Activated CD4-positive, alpha-beta T cell treated with anti-CD3 and anti-CD28 coated beads for 4 hours (primary cell): Measurements from ENCODE around the gene FAM131A.

ENCODE experiments used
- DNase-seq, 2 donors: peaks; one replicate each; pipeline ENCODE4 v3.0.0-alpha.2; 2020

Gene FAM131A

DNA sequence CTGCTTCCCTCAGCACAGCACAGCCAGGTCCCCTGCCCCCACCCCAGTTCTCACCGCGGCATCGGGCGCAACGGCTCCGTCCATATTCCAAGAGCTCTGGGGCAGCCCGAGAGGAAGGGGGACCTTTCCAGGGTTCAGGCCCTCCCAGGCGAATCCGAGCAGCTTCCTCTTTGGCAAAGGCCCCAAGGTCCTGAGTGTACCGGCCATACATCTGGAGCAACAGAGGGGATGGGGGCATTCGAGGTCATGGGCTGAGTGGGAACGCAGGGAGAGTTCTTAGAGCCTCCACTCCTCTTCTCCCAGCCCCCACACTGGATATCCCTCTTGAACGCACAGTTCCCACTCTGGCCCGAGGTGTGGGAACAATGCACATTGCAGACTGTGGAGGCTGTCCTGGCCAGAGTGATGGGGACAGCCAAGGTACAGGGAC is 21.5 kb downstream of the FAM131A start:
- no peak for DNase-seq

GRCh38 chr3:184359610-184360009 is 22.2 kb downstream of the FAM131A start:
- DNase-seq: no peak

- no peak for DNase-seq
Observed at GRCh38 chr3:184360070-184360928, 22.9 kb downstream of the FAM131A start.

GRCh38 chr3:184360929-184361531 is 23.6 kb downstream of the FAM131A start:
- no peak for DNase-seq

GRCh38 chr3:184361532-184361931 is 24.1 kb downstream of the FAM131A start, which contains the start of the genes CLCN2 and POLR2H:
TSS of gene CLCN2 (minus strand) at chr3:184361605. CDS start at chr3:184361479, 126 bp downstream.
TSS of gene POLR2H (plus strand) at chr3:184361710. CDS start at chr3:184363493, 1,783 bp downstream.
- peak; percentile 25 to 36 for DNase-seq

GRCh38 chr3:184361932-184362667 is 24.7 kb downstream of the FAM131A start:
- peak; percentile 31 to 35 for DNase-seq

GRCh38 chr3:184362668-184363546 is 25.5 kb downstream of the FAM131A start:
- peak; percentile 89 to 93 for DNase-seq

- DNase-seq: no peak
Observed at GRCh38 chr3:184366619-184367289, 29.4 kb downstream of the FAM131A start.

- DNase-seq: no peak
Observed at GRCh38 chr3:184368116-184368515, 30.7 kb downstream of the FAM131A start.

DNA sequence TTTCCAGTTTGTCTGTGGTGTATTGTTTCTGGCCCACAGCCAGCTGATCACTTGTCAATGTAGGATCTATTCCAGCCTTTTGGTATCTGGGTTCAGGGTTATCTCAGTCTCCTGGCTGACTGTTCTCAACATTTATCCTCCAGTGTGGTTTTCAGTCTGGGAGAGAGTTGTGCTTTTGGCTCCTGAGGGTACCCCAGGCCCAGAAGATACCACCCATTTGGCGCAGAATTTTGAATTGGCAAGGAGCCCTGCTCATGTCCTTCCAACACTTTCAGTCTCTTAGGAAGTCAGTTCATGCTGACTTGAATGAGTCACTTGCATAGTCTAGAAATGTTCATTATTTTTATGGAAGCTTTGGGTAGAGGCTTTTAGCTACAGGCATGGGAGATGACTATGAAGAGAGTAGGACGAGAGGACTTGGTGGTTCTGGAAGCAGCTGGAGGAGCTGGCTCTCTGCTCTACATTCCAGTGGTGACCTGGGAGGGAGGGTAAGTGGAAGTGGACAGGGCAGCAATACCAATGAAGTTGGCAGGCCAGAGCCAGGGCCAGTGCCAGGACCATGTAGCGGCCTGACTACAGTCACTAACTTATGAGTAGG is 31.3 kb downstream of the FAM131A start:
- DNase-seq: no peak

DNA sequence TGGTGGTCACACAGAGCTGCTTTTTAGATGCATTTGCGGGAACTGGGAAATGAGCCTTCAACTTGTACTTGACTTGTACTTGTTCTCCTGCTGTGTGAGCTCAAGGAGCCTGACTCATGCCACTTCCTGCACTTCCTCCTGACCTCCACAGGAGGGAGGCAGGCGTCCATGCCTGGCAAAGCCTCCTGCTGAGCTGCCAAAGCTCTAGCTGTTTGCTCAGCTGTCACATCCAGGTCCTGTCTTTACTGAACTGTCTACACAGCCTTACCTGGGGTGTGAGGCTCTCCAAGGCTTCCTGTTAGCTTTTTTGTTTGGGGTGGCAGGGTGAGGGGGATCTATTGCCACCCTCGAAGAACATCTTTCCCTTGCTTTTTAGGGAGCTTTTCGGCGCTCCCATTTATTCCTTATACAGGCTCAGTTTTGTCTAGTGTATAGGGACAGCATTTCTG is 34.2 kb downstream of the FAM131A start:
- DNase-seq: peak; percentile 58

GRCh38 chr3:184372296-184372821 is 35.0 kb downstream of the FAM131A start:
- no peak for DNase-seq

GRCh38 chr3:184372911-184373310 is 35.5 kb downstream of the FAM131A start:
- no peak for DNase-seq

- no peak for DNase-seq
Observed at GRCh38 chr3:184373422-184373821, 36.0 kb downstream of the FAM131A start.

DNA sequence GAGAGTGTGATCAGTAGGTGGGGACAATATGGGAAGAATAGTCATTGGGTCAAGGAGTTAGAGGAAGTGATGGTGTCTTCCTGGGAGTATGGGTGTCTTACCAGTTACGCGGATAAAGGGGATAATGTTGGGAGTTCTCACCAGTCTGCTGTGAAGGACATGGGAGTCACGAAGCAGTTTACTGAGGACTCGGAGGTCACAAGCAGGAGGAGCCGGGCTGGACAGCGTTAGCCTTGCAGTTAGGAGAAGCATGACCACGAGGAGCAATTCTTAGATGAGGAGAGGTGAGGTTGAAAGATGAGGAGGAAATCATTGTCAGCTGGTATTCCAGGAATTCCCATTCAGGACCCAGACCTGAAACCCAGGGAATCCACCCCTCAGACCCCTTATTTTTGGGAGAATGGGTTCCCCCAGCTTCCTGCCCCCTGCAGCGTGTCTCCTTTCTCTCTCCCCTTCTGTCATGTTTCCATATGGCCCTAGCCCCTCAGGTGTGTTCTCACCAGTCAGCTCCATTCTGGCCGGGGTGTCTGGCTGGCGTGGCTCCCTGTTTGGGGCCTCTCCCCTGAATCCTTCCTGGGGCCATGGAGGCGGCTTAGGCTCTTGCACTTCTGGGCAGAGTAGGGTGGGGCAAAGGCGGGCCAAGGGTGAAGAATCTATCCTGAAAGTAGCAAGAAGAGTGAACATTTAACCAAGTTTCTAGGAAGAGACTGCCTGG is 38.5 kb downstream of the FAM131A start:
- DNase-seq: no peak

DNA sequence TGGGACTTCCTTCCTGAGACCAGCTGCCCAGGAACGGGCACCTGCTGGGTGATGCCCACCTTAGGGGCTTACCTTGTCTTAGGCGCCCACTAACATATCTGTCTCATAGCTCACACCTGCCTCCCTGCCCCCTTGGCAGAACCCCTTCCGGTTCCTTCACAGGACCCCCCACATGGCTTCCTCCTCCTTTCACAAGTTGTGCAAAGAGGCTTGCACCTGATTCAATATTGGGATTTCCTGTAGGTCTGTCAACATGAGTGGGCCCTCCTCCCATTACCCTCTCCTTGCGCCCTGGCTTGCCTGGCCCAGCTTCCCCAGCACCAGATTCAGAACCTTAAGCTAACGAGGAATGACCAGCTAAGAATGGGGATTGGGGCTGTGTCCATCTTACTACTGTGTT is 40.0 kb downstream of the FAM131A start:
- no peak for DNase-seq

DNA sequence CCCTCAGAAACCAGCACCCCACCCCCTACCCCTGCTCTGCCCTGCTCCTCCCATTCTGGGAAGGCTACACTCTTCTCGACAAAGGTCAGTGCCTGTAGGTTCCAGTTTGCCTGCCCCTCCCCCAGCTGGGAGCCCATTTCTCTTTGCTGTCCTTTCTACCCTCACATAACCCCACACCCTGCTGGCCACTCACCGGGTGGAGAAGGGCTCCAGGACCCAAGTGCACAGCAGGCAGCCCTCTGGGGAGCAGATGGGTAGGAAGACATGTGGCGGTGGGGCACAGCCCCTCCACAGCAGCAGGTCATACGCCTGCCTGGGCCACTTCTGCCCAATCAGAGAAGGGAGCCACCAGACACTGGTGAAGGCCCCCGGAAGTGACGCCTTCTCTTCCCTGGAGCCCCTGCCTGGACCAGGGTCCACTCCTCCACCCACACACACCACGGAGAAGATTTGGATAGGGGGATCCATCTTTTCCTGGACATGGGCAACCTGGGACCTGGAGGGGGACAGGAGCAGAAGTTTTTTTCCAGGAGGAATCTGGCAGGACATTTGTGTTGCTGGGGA is 40.6 kb downstream of the FAM131A start, which contains the start of gene THPO:
TSS of gene THPO (minus strand) at position 326 of the 564 bp plus-strand sequence. CDS start 1,948 bp downstream, outside the sequence.
- no peak for DNase-seq

DNA sequence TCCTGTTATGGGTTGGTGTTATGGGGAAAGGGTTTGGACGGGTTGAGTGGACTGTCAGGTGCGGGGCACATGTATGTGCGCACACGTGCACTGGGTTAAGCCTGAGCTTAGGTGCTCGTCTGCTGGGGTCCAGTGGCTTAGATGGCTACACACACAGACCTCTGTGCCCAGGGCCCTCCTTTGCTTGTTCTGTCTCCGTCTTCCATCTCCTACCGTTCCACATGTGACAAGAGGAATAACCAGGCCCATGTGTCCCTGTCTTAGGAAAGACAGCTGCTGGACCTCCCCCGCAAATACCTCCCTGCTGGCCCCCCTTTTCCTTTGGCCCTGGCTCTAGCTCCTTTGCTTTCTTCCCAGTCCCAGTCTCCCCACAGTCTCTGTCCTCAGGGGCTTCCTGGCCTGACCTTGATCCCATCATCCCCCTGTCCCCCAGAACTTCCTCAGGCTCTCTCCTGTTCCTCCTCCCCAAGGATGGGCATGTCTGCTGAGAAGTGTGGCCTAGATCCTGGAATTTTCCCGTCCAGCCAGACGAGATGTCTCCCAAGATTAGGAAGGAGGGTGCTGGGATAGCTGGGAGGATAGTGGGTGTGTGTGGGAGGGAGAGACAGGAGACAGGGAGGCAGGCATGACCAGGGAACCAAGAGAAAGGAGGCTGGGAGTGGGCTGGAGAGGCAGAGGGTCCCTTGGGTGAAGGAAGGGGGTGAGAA is 41.4 kb downstream of the FAM131A start:
- no peak for DNase-seq
